ENCODE results near the gene KCNJ9. TPM values are rescaled to one million over a fixed set of nuclear protein-coding genes. Genes with fewer than 3 reads are reported as not detected.

The KCNJ9 gene
- total RNA-seq, 1 experiment from 2014 or later: not detected

DNA sequence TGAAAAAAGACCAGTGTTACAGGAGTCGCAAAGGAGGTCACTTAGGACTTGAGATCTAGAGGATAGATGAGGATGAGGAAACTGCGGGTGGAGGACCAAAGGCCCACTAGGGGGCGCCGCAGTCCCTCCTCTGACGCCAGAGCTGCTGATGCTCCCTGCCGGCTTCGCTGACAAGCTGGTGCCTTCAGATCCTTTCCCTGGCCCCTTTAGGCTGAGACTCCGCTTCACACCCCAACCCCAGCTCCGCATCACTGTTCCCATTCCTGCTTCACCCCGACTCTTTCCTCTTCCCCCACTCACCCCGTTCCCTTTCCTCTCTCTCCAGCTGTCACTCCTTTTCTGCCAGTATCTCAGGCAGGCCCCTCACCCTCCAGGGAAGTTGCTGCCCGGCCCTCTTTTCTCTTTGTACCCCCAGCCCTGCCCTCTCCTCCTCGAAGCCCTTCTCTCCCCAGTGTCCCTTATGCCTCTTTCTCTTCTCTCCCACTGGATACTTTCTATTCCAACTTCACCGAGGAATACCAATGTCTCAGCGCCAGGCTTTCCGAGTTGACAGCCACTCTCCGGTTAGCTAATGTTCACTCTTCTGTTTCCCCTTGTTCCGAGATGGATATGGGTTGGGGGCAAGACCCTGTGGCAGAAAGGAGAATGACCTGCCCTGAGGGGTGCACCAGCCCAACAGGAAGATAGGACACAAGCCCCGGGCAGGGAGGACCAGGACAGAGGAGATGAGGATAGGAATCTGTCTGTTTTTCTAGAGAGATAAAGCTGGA is 4.5 kb downstream of the KCNJ9 start:
- no peak overlapping the region for H3K4me3 Mint-ChIP-seq (ENCODE audit: unreplicated experiment)
- no peak overlapping the region for H3K4me3 ChIP-seq (ENCODE audit: low read depth, low read length)
- H3K27ac Mint-ChIP-seq (ENCODE audit: unreplicated experiment): no peak overlapping the region
- no peaks in the 10 kb centered on the region for H3K9me3 Mint-ChIP-seq (ENCODE audit: unreplicated experiment)
- DNase-seq: peak; percentile 72 to 82
- H3K4me1 Mint-ChIP-seq (ENCODE audit: low read depth, unreplicated experiment): peaks cover 7% of the 10 kb centered on the region
- no peaks in the 10 kb centered on the region for H3K4me1 ChIP-seq
- no peaks in the 10 kb centered on the region for H3K27me3 ChIP-seq (replicated peaks; ENCODE audit: control insufficient read depth, insufficient read depth, low read length)
- H3K36me3 Mint-ChIP-seq (ENCODE audit: insufficient read depth, unreplicated experiment): no peaks in the 10 kb centered on the region
- H3K36me3 ChIP-seq (ENCODE audit: control insufficient read depth, insufficient read depth, low read length): no peaks in the 10 kb centered on the region
- CTCF ChIA-PET: interaction anchor here (0.6 to 1.7 kb wide), 17 partner anchors 10 to 291 kb away, joined by 3 to 14 read pairs (median 5); partner anchors contain the start of genes DCAF8 and IGSF8
- BruUV-seq (replicated peaks): no TSS peak
- TF ChIP-seq, protein P1, sequence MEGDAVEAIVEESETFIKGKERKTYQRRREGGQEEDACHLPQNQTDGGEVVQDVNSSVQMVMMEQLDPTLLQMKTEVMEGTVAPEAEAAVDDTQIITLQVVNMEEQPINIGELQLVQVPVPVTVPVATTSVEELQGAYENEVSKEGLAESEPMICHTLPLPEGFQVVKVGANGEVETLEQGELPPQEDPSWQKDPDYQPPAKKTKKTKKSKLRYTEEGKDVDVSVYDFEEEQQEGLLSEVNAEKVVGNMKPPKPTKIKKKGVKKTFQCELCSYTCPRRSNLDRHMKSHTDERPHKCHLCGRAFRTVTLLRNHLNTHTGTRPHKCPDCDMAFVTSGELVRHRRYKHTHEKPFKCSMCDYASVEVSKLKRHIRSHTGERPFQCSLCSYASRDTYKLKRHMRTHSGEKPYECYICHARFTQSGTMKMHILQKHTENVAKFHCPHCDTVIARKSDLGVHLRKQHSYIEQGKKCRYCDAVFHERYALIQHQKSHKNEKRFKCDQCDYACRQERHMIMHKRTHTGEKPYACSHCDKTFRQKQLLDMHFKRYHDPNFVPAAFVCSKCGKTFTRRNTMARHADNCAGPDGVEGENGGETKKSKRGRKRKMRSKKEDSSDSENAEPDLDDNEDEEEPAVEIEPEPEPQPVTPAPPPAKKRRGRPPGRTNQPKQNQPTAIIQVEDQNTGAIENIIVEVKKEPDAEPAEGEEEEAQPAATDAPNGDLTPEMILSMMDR (IDR thresholded peaks at IDR 0.05; ENCODE audit: insufficient read depth in 1 of 2, low read depth in 1 of 2, low read length in 1 of 2, severe bottlenecking in 1 of 2, unreplicated experiment in 1 of 2): peak; percentile 82 to 87
- POLR2A ChIA-PET: no interaction called here
- intact Hi-C loops (cut with micrococcal nuclease; ENCODE audit: unreplicated experiment): loop anchor here (1.0 to 10.0 kb wide), 4 partner anchors 12 to 166 kb away; partner anchors contain the start of gene IGSF8
- H3K27me3 Mint-ChIP-seq (ENCODE audit: insufficient read depth, unreplicated experiment): peaks cover 8% of the 10 kb centered on the region
- no peaks in the 10 kb centered on the region for H3K9me3 ChIP-seq

DNA sequence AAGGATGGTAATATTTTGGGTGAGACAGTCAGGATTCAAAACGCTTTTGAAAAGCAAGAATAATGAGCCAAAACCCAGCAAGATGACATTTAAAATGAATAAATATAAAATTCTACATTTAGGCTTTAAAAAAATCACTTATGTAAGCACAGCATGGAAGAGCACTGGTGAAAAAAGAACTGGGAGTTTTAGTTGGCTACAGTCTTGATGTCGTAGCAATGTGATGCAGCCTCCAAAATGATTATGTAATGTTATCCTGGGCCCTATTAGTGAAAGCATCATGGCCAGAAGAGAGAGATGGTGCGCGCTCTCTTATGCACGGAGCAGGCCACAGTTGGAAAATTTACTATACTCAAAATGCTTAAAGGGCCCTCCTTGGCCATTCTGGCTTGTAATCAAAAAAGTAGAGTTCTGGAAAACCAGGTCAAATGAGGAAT is 5.1 kb downstream of the KCNJ9 start:
- TF ChIP-seq, protein P1 (IDR thresholded peaks at IDR 0.05; ENCODE audit: insufficient read depth in 1 of 2, low read depth in 1 of 2, low read length in 1 of 2, severe bottlenecking in 1 of 2, unreplicated experiment in 1 of 2): no peak
- Histone ChIP-seq H3K4me1 (no peaks in the 10 kb centered on the region), H3K9me3 (no peaks in the 10 kb centered on the region), H3K36me3 (ENCODE audit: control insufficient read depth, insufficient read depth, low read length) (no peaks in the 10 kb centered on the region), H3K4me3 (ENCODE audit: low read depth, low read length) (no peak overlapping the region), H3K27me3 (replicated peaks; ENCODE audit: control insufficient read depth, insufficient read depth, low read length) (no peaks in the 10 kb centered on the region)
- no peak for DNase-seq
- H3K27me3 Mint-ChIP-seq (ENCODE audit: insufficient read depth, unreplicated experiment): peaks cover 3% of the 10 kb centered on the region
- no peaks in the 10 kb centered on the region for H3K9me3 Mint-ChIP-seq (ENCODE audit: unreplicated experiment)
- no peak overlapping the region for H3K4me3 Mint-ChIP-seq (ENCODE audit: unreplicated experiment)
- no peak overlapping the region for H3K27ac Mint-ChIP-seq (ENCODE audit: unreplicated experiment)
- no peaks in the 10 kb centered on the region for H3K36me3 Mint-ChIP-seq (ENCODE audit: insufficient read depth, unreplicated experiment)
- no TSS peak for BruUV-seq (replicated peaks)
- intact Hi-C loops (cut with micrococcal nuclease; ENCODE audit: unreplicated experiment): loop anchor here (10.0 kb wide), 1 partner anchor 152 kb away; no protein-coding TSS in a partner anchor
- ChIA-PET POLR2A (no interaction called here), CTCF (interaction anchor here (1.1 to 1.3 kb wide), 2 partner anchors 9 to 28 kb away, joined by 4 to 7 read pairs; no protein-coding TSS in a partner anchor)
- H3K4me1 Mint-ChIP-seq (ENCODE audit: low read depth, unreplicated experiment): peaks cover 7% of the 10 kb centered on the region

DNA sequence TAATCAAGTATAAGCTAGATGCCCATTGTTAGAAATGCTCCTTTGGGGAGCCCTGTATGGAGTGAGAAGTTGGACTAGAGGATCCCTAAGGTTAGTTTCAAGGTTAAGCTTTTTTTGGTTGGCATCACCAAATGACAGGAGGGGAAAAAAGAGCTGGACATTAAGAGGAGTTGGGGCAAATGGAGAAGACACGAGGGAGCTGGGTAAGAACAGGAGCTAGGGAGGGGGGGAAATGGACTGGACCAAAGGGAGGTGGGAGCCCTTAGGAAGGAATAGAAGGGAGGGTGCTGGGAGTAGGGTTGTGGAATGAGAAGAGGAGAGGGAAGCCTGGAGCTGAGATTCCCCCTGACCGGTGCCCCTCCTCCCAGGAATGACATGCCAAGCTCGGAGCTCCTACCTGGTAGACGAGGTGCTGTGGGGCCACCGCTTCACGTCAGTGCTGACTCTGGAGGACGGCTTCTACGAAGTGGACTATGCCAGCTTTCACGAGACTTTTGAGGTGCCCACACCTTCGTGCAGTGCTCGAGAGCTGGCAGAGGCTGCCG is 5.9 kb downstream of the KCNJ9 start:
- intact Hi-C loops (cut with micrococcal nuclease; ENCODE audit: unreplicated experiment): loop anchor here (10.0 kb wide), 1 partner anchor 152 kb away; no protein-coding TSS in a partner anchor
- H3K9me3 Mint-ChIP-seq (ENCODE audit: unreplicated experiment): no peaks in the 10 kb centered on the region
- H3K4me1 Mint-ChIP-seq (ENCODE audit: low read depth, unreplicated experiment): peaks cover 7% of the 10 kb centered on the region

More for the DNA sequence above, 5.9 kb downstream of the KCNJ9 start:
- no TSS peak for BruUV-seq (replicated peaks)
- ChIA-PET POLR2A (interaction anchor here (0.5 kb wide), 1 partner anchor 10 kb away, joined by 4 read pairs; no protein-coding TSS in a partner anchor), CTCF (interaction anchor here (0.8 kb wide), 1 partner anchor 9 kb away, joined by 3 read pairs; no protein-coding TSS in a partner anchor)
- H3K4me3 Mint-ChIP-seq (ENCODE audit: unreplicated experiment): no peak overlapping the region
- no peaks in the 10 kb centered on the region for H3K9me3 ChIP-seq
- H3K27me3 Mint-ChIP-seq (ENCODE audit: insufficient read depth, unreplicated experiment): no peaks in the 10 kb centered on the region
- H3K36me3 ChIP-seq (ENCODE audit: control insufficient read depth, insufficient read depth, low read length): no peaks in the 10 kb centered on the region
- H3K36me3 Mint-ChIP-seq (ENCODE audit: insufficient read depth, unreplicated experiment): no peaks in the 10 kb centered on the region
- TF ChIP-seq, protein P1 (IDR thresholded peaks at IDR 0.05; ENCODE audit: insufficient read depth in 1 of 2, low read depth in 1 of 2, low read length in 1 of 2, severe bottlenecking in 1 of 2, unreplicated experiment in 1 of 2): no peak
- no peak overlapping the region for H3K4me3 ChIP-seq (ENCODE audit: low read depth, low read length)
- DNase-seq: no peak
- no peaks in the 10 kb centered on the region for H3K27me3 ChIP-seq (replicated peaks; ENCODE audit: control insufficient read depth, insufficient read depth, low read length)
- H3K4me1 ChIP-seq: no peaks in the 10 kb centered on the region
- H3K27ac Mint-ChIP-seq (ENCODE audit: unreplicated experiment): no peak overlapping the region
